GM19099 (cell line): ENCODE measurements around the gene SDK1.

Source experiments
- POLR2A ChIP-seq: IDR thresholded peaks from 3 replicates; pipeline ENCODE4 v1.6.1; 2011; ENCODE audit warnings: low read depth; ENCODE audit not compliant: insufficient read length; ENCODE audit errors: extremely low read depth

The SDK1 gene

GRCh38 chr7:4144811-4145510, 843.9 kb downstream of the SDK1 start:
- TF ChIP-seq POLR2A: no peak

- no peak for TF ChIP-seq POLR2A
These were observed 844.5 kb downstream of the SDK1 start for GRCh38 chr7:4145576-4145975.

GRCh38 chr7:4147926-4148620, 847.0 kb downstream of the SDK1 start:
- TF ChIP-seq POLR2A: no peak

- no peak for TF ChIP-seq POLR2A
These were observed 848.2 kb downstream of the SDK1 start for GRCh38 chr7:4149236-4149635.

- no peak for TF ChIP-seq POLR2A
These were observed 848.6 kb downstream of the SDK1 start for GRCh38 chr7:4149645-4150044.

- TF ChIP-seq POLR2A: no peak
These were observed 849.7 kb downstream of the SDK1 start for GRCh38 chr7:4150731-4151130.

GRCh38 chr7:4151524-4151923, 850.5 kb downstream of the SDK1 start:
- TF ChIP-seq POLR2A: no peak

- TF ChIP-seq POLR2A: no peak
These were observed 851.0 kb downstream of the SDK1 start for GRCh38 chr7:4151926-4152549.

- no peak for TF ChIP-seq POLR2A
These were observed 854.0 kb downstream of the SDK1 start for GRCh38 chr7:4154882-4155535.

- no peak for TF ChIP-seq POLR2A
These were observed 855.1 kb downstream of the SDK1 start for GRCh38 chr7:4156190-4156589.

- no peak for TF ChIP-seq POLR2A
These were observed 856.6 kb downstream of the SDK1 start for GRCh38 chr7:4157651-4158050.

GRCh38 chr7:4158441-4159153, 857.5 kb downstream of the SDK1 start:
- no peak for TF ChIP-seq POLR2A

GRCh38 chr7:4159154-4159501, 858.1 kb downstream of the SDK1 start:
- TF ChIP-seq POLR2A: no peak

GRCh38 chr7:4159761-4160554, 858.9 kb downstream of the SDK1 start:
- TF ChIP-seq POLR2A: no peak
